ENCODE results near the gene KREMEN2.

GRCh38 chr16:2987286-2987685 lies 23.2 kb downstream of the KREMEN2 start:
- TF ChIP-seq CTCF (IDR thresholded peaks at IDR 0.05) = no peak
- TF ChIP-seq POLR2A (IDR thresholded peaks at IDR 0.05) = no peak

All from adrenal gland (tissue), 5 donors.